GM18517 (cell line): Measurements from ENCODE around the gene NMUR2.

Experiments used
- ATAC-seq: cut with Tn5 transposase; IDR thresholded peaks from one replicate; pipeline ENCODE4 v1.9.1; 2021; ENCODE audit warnings: mild to moderate bottlenecking, moderate library complexity; ENCODE audit not compliant: unreplicated experiment

NMUR2 gene

DNA sequence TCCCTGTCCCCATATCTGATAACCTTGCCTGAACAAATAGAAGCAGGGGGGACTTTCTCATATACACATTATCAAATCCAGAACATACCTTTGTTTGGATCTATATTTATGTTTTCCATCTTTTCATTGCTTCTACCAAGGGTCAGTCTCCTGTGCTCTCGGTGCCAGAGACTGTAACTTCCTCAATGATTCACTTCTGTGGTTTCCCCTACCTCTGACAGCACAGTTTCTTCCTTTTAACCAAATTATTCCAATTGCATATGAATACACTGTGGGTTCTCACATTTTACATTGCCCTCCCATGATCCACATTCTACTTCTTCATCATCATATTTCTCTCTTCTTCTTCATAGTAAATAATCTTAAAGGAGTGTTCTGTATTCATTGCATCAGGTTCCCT, 32.2 kb downstream of the NMUR2 start:
- no peak for ATAC-seq

DNA sequence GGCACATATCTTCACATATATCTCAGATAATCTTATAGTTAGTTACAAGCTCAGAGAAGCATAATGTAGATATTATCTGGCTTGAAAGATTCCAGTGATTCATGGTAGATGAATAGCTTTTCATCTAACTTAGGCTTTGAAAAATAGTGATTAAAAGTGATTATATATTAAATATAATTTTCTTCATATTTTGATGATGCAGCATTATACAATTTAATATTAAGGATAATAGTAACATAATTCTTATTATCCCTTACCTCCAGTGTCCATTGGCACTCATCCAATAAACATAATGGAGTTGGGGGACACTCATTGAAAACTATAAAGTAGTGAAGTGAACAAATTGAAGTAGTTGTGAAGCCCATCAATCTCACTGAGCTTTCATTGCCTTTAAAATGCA, 35.8 kb downstream of the NMUR2 start:
- no peak for ATAC-seq

DNA sequence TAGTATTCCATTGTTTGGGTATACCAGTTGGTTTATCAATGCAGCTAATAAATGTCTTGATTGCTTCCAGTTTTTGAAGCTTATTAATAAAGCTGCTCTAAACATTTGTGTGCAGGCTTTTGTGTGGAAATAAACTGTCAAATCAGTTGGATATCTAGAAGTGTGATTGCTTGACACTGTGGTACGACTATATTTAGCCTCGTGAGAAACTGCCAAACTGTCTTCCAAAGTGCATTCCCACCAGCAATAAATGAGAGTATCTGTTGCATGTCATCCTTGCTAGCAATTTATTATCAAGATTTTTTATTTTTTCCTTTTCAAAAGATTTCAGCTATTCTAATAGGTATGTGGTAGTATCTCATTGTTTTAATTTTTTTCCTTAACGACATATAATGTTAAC, 37.5 kb downstream of the NMUR2 start:
- ATAC-seq: no peak

DNA sequence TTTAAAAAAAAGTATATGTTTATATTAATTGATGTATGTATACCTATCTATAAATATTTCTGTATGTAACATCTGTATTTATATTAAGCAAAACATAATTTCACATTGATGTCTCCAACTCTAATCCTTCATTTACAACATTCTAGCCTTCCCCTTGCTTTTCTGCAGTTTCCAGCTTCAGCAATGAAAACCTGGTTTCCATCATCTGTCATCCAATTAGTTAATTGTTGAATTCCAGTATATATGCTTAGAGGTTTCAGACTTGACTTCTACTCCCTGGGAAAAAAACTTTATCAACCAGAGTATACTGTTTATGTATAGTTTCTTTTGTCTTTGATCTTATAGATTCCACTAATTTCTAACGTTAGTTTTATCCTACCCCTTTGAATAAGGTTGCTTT, 38.4 kb downstream of the NMUR2 start:
- no peak for ATAC-seq

DNA sequence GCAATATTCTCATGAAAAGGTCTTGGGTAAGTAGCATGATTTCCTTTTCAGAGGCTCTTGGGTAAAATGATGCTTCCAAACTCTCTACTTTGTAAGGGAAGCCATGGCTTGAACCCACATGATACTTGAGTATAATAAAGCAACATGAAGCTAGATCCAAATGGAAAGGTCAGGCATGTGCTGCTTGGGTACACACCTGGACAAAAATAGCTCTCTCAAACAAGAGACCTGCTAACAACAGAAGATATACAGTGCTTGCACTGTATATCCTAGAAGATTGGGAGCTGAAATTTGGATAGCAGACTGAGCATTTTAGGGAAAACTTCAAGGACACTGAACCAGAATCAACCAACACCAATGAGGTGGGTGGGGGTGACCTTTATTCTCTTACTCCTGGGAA, 40.2 kb downstream of the NMUR2 start:
- no peak for ATAC-seq

DNA sequence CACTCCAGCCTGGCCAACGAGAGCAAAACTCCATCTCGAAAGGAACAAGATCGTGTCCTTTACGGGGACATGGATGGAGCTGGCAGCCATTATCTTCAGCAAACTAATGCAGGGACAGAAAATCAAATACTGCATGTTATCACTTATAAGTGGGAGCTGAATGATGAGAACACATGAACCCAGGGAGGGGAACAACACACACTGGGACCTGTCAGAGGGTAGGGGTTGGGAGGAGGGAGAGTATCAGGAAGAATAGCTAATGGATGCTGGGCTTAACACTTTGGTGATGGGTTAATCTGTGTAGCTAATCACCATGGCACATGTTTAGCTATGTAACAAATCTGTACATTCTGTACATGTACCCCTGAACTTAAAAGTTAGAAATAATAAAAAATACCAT, 40.9 kb downstream of the NMUR2 start:
- no peak for ATAC-seq

DNA sequence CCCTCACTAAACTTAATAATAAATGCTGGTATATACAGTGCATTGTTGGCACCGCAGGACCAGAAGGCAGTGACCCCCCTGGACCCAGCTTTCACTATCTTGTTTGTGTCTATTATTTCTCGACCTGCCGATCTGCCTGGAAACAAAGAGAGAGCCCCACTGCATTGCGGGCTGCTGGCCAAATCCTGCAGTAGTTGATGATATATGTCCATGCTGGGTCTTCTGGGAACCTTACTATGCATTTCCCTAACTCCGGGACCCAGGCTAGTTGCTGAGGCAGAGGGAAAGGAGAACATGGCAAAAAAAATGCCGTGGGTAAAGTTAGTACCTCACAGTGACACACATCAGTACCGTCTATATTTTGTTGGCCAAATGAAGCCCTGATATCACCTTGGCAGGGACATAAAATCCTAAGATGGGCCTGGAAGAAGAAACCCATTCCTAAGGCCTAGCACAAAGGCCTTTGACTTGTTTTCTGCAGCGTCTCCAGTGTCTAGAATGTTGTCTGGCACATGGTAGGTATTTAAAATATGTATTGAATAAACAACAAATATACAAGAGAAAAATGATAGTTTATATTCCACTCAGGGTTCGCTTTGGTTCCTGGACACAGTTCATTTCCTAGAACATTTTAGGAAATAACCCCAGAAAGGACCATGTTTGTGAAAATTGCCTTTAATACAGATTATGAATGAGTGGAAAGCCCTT, 46.1 kb downstream of the NMUR2 start:
- no peak for ATAC-seq

DNA sequence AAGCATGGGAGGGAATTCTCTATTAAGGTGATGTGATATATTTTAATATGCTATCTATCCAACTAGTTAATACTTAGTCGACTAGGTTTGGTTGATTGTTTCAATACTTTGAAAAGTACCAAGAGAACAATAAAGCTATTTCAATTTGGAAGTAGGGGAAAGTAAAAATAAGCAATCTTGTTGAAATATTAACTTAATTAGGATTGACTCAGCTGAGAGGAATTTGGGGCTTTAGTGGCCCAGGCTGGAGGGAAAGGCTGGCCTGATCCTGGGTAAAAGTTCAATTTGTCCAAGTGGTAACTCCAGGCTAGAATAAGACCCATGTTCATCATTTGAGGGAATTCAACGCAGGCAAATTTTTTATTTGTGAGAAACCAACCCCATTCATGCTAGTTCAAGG, 48.6 kb downstream of the NMUR2 start:
- no peak for ATAC-seq

DNA sequence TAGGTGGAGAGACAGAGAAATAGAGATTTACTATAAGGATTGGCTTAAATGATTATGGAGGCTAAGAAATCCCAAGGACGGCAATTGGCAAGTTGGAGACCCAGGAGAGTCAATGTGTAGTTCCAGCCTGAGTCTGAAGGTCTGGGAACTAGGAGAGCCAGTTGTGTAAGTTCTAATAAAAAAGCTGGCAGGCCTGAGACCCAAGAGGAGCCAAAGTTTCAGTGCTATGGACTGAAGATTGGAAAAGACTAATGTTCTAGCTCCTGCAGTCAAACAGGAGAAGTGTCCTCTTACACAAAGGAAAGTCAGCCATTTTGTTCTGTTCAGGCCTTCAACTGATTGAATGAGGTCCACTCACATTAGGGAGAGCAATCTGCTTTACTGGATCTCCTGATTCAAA, 50.0 kb downstream of the NMUR2 start:
- ATAC-seq: no peak

DNA sequence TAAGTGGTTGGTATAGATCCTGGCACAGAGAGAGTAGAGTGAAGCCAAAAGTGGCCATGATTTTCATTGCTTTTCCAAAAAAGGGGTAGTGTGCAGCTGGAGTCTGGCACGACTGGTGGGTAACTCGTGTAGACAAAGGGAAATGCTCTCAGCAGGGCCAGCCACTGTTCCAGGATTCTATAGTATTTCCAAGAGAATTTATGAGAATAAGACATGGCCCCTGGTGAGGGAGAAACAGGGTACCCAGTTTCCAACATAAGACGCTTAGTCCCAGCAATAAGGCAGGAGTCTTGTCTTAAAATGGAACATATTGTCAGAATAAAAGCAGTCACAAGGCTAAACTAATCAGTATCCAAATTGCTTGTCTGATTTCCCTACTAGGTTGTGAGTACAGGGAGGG, 52.1 kb downstream of the NMUR2 start:
- no peak for ATAC-seq

DNA sequence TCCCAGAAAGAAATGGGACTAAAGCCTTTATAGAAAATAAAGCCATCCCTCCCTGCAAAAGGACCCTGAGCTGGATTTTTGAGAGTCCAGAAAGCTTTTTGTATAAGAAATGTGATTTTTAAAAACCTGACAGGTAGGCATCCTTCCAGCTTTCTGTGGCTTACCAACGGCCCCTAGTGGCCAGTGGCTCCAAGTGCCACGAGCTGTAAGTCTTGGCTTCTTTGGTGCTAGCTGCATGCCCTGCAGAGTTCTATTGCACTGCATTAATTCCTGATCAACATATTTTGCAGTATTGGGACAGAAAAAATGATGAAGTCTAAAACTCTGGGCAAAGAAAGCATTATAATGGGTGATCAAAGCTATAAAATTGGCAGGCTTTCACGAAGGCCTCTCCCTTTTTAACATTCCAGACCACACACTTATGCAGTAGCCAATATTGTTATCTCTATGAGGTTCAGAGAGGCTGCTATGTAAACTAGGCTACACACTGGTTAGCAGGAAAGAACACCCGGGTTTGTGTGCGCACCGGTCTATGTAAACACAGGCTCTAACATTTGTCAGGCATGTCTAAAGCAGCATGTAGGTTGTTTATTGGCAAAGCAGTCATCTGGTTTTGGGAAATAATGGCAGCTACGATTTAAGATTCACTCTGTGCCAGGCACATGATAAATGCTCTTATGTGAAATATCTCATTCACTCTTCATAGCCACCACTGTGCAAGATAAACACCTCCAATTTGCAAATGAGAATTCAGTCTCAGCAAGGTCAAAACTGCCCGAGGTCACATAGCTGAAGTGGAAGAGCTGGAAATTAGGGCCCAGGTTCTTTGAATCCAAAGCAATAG, 55.2 kb downstream of the NMUR2 start:
- peak; percentile 74 for ATAC-seq
